Fibroblast of upper back skin (primary cell): ENCODE measurements around the gene RAB13.

Source experiments
- DNase-seq: peaks from one replicate; pipeline ENCODE4 v3.0.0-alpha.2; 2013

RAB13 gene

DNA sequence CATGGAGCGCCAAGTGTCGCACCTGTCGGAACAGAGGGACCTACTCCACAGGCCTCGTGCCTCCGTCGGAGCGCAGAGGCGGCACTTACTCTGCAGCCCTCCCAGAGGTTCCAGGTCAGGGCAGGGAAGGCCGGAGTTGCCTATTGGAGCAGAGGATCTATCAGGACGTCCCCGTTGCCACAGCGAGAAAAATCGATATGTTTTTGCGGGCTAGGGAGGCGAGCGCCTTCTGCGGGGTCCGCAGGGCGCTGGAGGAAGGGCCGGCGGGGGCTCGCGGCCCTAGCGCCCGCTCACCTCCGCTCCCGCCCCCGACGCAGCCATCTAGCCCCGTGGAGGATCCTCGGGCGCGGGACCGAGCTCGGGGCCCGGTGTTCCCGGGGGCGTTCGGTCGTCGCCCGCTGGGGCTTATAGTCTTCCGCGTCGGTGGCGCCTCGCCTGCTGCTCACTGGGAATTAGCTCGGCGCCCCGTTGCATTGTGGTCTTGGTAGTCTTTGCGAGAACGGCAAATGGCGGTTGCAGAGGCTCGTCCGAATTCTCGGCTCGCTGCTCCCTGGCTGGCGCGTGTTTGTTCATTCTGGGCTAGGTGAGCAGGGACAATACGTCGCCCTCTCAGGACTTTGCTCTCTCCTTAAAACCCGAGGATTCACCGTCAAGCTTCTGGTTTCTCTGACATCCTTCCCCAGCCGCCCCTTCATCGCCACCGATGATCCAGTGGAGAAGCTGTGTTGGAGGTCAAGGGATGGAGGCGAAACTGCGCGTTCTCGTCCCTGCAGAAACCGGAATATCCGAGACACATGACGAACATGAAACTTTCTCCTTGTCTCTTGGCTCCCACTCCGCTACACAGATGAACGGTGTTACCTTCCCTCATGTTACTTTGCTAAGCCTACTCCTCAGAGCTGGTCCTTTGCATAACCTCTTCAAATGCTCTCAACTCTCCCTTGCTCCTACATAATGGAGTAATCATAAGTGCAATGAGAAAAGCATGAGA is 8.6 kb downstream of the RAB13 start, which contains the start of gene JTB:
TSS of gene JTB (minus strand) at position 425 of the 991 bp plus-strand sequence. CDS start at position 3, 422 bp downstream.
- peak; percentile 75 for DNase-seq

DNA sequence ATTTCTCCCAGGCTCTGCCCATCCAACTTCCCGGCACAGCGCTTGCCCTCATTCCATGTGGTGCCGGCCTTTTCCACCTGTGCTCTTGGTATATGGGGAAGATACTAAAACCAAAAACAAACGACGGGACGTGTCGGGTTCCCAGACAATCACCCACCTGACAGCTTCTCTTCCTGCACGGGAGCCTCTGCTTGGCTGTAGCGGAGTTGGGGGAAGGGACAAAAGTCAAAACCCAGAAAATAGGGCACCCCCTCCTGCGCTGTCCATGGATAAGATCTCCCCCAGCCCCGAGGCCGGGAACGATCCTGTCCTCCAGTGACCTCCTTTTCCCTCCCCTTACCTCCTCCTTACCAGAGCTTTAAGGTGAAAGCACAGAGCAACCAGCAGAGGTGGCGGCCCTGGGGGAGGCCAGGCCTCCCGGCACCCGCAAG is 9.3 kb downstream of the RAB13 start:
- DNase-seq, result no peak

DNA sequence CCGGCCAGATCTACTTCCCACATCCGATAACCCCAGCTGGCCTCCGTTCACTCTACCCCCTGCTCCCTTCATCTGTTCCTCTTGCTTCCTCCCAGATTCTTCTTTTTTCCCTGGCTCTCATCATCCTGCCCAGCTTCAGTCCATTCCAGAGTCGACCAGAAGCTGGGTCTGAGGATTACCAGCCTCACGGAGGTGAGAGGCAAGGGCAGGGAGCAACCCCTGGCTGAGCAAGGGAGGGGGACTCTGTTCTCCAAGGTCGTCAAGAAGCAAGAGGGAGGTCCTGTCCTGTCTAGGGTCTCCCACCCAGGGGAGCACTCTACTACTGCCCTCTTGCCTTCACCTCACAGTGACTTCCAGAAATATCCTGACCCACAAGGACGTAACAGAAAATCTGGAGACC is 12.6 kb downstream of the RAB13 start:
- no peak for DNase-seq

DNA sequence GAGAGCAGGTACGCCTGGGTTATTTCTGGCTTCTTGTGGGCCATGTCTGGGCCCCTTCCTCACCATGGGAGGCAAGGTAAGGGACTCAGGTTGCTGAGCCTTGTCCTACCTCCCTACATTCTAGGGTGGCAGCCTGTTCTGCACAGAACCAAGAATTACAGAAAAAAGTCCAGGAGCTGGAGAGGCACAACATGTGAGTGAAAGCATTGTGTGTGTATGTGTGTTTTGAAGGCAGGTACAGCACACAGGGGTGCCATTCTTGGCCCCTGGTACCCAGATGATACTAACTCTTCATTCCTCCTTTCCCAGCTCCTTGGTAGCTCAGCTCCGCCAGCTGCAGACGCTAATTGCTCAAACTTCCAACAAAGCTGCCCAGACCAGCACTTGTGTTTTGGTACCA is 13.1 kb downstream of the RAB13 start:
- no peak for DNase-seq

DNA sequence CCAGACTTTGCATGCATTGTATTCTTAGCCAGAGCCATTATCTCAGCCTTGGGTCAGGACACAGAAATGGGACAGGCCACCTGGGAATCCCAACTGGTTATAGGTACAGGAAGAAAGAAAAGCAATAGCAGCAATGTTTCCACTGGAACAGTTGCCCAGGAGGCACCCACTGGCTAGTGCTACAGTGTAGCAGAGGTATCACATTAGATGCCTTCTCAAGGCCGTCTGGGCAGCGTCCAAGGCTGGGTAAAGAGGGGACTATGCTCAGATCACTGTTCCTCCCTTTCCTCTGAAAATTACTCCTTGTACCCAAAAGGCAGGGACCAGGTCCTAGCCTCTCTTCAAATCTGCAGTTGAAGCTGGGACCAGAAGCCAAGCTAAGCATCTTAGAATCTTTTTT is 15.8 kb downstream of the RAB13 start:
- no peak for DNase-seq

DNA sequence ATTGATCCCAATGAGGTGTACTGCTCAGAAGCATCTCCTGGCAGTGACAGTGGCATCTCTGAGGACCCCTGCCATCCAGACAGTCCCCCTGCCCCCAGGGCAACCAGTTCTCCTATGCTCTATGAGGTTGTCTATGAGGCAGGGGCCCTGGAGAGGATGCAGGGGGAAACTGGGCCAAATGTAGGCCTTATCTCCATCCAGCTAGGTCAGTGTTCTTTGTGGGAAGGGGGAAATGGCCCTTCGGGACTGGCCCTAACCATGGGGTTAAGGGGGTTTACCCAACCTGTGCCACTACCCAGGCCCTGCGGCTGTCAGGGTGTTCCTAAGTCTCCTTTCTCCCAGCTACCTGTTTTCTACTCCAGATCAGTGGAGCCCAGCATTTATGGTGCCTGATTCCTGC is 17.2 kb downstream of the RAB13 start:
- no peak for DNase-seq

DNA sequence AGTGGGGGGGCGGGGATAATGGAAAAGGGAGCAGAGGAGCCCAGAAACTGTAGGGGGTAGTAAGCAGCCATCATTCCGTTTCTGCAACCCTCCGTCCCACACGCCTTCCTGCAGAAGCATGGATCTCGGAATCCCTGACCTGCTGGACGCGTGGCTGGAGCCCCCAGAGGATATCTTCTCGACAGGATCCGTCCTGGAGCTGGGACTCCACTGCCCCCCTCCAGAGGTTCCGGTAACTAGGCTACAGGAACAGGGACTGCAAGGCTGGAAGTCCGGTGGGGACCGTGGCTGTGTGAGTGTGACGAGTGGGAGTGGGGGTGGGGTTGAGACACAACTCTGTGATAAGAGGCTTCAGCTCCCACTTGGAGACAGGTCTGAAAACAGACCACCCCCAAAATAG is 17.7 kb downstream of the RAB13 start:
- DNase-seq, result no peak

DNA sequence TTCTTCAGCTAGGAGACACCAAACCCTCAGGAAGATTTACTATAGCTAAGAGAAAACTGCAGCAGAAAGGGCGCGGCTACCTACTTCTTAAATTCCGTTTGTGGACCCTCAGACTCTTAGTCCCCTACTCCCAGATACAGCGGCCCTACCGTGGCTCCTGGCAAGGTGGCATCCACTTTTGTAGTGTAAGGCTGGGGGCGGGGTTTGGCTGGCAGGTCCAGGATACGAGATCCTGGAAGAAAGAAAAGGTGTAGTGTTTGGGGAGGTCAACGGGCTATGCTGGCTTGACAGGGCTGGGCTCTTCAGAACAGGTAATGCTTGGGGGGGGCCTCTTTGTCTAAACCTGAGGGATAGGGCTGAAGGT is 18.2 kb downstream of the RAB13 start:
- no peak for DNase-seq

DNA sequence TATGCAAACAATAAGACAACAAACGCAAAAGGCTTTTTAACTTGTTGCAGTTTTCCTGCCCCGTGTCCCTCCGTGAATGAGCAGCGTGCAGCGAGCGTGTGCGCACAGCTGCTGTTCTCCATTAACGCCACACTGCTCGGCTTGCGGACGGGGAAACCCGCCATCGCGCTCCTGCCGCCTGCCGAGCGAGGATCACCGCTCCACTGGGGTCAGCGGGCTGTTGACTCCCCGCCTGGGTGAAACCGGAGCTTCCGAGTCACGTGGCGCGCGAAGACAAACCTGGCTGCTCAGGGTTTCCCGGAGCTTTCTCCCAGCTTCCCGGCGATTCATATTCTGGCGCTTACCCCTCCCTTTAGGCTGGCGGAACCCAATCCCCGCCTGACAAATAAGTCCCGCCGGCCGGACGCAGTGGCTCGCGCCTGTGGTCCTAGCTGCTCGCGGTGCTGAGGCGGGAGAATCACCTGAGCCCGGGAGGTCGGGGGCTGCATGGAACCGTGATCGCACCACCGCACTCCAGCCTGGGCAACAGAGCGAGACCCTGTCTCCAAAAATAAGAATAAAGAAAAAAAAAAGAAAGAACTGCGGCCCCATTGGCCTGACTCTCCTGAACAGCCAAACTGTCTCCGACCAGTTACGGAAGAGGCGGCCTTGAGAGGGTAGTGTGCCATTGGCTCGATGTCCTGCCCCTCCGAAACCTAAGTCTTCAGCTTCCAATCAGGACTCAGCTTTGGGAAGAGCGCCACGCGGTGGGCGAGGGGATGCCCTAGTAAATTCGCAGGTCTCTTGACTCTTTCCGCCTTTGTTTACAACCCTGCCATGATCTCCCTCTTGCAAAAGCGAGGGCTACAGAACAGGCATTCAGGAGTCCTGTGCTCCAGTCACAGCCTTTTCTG is 18.8 kb downstream of the RAB13 start, which contains the start of gene CREB3L4:
TSS of gene CREB3L4 (plus strand) at position 796 of the 893 bp plus-strand sequence. CDS start 624 bp downstream, outside the sequence.
- DNase-seq, result peak; percentile 97

DNA sequence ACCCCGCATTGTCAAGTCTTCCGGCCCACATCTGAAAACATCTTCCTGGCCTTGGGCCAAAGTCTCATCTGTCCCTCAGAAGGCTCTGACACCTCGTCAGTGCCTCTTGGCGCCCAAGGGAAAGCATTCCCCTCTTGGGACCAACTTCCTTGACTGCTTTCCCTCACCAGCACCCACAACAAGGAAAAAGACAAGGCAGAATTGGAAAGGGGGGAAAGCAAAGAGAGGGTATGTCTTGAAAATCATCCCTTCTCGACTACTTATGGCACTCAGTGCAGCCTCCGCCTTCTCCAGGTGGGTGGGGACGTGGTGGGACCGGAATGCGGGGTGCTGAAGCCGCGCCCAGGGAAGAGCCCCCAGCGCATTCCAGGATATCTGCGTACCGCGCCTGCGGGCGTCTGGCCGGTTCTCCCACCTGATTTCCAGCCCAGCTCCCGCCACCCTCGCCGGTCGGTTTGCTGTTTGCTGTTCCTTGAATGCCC is 22.2 kb downstream of the RAB13 start:
- DNase-seq, result peak; percentile 44

DNA sequence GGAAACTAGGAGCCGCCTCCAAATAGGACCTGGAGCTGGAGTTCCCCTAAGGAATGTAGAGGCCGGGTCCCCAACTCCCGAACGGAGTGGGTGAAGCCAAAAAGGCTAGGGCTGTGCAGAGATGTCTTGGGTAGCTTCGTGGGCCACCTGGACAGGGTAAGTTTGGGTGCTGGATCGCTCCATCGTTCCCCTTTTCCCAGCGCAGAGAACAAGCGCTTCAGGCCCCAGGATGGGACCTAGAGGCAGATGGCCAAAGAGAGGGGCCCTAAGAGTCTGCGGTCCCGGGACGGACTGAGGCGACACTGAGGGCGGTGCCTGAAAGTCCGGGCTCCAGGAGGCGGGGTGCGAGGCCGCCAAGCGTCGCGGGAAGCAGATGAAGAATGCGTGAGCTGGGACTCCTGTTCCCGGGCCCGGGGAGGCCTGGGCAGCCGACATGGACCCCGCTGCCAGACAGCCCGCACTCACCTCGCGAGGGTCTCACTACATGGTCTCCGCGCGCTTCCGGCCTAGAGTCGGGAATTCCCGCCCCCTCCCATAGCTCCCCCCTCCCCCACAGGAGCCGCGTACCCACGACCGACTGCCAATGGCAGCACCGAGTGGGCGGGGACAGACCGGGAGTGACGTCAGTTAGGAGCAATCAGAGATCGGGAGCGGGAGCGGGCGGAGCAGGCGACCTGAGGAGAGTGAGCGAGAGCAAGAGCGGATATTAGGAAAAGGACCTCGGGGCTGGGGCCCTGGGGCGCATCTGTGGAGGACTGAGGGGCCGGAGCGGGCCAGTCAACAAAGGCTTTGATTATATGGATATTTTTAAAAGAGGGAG is 22.9 kb downstream of the RAB13 start, which contains the start of gene SLC39A1:
TSS of gene SLC39A1 (minus strand) at position 508 of the 820 bp plus-strand sequence. CDS start 822 bp downstream, outside the sequence.
- DNase-seq, result peak; percentile 96

DNA sequence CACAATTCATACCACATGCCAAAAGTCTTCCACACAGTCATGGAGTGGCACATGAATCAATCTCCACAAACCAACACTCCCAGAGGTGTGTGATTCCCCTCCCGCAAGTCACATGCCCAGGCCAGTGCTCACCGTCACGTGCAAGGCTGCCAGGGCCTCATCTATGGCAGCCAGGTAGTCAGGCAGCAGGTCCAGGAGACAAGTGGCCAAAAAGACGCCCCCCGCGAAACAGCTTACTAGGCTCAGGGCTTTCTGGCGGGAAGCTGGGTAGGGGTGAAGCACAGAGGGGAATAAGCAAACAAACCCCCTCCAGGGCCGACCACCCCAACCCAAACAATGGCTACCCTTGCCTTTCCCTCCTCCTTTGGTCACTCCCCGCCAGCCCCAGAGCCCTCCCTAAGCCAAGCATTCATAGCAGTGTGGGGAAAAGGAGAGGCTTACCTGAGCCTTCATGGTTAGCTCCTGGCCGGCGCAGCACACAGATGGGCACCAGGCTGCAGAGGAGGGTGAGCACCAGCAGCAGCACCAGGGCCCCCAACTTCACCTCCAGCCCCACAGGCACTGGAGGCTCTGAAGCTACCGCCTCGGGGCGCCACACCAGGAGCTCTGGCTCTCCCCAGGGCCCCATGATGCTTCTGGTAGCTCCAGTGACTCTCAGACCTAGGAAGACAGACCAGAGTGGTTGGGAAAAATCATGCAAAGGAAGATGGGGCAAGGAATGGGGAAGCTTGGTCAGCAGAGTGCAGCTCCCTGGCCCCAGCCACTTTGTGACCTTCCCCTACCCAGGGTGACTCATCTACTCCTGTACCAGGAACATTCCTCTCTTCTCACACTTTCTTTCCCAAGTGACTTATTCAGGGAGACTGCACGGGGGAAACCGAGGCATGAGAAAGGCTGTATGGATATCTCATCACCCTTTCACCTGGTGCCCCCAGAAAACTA is 23.8 kb downstream of the RAB13 start:
- peak; percentile 36 for DNase-seq

DNA sequence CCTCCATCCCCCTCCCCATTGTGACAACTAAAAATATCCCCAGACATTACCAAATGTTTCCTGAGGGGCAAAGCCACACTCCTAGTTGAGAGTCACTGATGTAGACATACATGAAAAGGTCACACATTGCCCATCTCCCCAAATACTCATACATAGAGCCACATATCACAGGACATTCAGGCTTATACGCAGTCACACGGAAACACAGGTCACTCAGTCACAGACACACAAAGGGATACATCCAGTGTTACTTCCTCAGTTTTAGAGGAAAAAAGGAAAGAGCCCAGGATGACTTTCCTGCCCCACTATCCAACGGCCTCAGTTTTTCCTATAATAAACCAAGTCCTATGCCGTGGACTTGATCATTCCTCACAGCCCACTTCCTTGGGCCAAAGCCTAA is 24.7 kb downstream of the RAB13 start:
- no peak for DNase-seq

DNA sequence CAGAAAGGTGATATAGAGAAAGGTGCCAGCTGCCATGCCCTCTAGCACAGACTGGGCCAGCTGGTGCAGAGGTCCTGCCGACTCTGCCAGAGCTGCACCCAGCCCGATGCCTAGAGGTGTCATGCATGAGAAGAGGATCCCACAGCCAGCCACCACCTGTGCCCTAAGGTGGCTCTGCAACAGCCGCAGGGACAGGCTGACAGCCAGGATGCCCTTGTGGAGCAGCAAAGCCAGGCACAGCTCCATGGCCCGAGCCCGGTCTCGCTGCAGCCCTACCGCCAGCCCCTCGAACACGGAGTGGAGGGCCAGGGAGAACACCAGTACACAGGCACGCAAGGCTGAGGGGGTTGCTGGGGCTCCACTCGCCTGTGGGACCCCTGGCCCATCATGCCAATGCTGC is 25.9 kb downstream of the RAB13 start:
- no peak for DNase-seq

DNA sequence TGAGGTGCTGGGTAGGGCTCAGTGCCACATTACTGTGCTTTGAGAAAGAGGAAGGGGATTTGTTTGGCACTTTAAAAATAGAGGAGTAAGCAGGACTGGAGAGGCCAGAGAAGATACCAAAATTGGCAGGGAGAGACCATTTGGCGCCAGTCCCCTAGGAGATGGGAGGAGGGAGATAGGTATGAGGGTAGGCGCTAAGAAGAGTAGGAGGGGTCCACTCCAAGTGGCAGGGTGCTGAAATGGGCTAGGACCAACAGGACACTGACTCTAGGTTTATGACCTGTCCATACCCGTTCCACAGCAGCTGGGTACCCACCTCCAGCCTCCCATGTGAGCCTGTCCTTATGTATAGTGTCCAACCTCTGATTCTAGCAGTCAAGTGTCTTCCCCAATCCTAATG is 26.7 kb downstream of the RAB13 start:
- no peak for DNase-seq

DNA sequence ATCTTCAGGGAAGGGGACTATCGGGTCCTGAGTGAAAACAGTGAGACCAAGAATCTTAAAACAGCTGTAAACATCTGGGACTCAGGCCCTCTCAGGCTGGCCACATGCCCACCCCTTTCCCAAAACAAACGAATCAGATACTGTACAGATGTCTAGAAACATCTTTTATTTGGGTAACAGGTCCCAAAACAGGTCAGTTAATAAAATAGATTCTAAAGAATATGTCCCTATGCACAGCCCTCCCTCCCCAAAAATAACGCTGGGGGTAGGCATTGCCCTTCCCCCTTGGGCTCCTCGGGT is 27.2 kb downstream of the RAB13 start:
- DNase-seq, result no peak

DNA sequence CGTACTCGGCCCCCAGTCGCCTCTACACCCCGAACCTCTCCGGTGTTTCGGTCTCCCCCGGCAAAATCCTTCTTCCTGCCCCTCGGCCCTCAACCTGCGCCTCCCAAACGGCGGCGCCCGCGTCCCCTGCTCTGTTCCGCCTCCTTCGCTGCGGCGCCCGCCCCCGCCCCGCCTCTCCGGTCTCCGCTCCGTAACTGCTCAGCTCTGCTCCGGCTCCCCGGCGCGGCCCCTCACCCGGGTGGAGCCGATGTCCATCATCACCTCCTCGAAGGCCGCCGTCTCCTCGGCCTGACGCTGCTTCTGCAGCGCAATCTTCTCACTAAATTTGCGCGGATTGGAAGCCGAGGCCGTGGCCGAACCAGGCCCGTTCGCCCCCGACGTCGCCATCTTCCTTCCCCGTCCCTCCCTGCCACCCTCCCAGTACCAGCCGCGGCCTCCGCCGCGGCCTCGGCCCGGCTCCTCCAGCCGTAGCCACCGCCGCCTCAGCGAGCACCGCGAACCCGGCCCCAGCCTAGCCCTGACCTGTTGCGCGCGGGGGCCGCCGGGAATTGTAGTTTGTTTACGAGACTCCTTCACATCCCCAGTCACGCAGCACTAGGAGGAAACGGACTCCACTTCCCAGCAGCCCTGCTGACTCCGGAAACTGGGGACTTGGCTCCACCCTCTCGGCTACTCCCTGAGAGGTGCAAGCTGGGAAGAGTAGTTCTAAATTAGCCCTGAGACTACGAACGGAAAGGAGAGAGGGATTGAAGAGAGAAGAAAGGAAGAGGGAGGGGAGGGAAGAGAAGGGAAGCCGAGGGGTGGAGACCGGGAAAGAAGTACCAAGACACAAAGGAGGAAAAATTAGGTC is 27.8 kb downstream of the RAB13 start, which contains the start of gene CRTC2:
TSS of gene CRTC2 (minus strand) at position 502 of the 850 bp plus-strand sequence. CDS start at position 387, 115 bp downstream.
- DNase-seq, result peak; percentile 98

DNA sequence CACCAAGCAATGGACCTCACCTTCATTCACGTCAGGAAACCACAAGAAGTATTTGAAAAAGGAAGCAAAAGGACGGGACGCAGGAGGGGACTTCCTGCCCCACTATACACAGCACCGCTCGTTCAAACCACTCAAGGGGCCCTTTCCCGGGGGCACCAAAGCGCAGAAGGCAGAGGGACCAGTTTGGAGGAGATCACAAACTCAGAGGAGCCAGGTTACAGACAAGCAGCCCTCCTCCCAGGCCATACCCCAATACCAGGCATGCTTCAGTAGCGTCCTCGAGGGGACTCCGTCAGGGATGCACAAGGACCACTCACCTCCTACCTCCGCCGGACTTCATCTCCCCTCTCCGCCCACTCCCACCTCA is 28.4 kb downstream of the RAB13 start:
- no peak for DNase-seq

DNA sequence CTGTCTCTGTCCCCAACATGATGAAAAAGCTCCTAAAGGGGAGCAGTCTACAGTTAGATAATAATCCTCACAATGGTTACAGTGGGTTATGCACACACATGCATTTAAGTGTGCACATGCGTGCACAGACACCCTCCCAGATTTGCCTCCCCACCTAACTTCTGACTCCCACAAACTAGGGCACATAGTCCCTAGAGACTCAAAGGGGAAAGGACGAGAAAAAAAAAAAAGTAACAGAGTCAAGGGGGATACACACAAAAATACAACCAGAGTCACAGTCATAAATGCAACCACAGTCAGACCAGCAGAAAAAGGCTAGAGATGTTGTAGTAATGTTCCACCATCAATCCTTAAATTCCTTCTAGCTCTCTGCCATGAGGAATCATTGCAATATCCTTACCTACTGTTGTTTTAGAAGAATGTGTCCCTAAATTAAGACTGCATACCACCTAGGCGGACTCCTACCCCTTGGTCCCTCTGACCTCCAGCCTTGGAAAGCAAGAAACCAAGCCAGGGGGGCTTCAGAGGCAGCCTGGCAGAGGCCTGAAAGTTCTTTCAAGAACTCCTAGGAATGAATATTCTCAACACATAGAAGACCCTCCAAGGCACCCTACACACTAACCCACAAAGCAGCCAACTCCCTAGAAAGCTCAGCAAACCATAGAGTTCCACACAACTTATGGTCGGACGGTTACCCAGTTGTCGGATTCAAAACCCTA is 29.0 kb downstream of the RAB13 start:
- DNase-seq, result no peak
